ENCODE results near the gene FBXO10.

Gene FBXO10

GRCh38 chr9:37593883-37594448 is 17.8 kb upstream of the FBXO10 start:
- no peak for DNase-seq (ENCODE audit: low read depth)

GRCh38 chr9:37592108-37592951 is 16.1 kb upstream of the FBXO10 start, which contains the start of gene TOMM5:
TSS of gene TOMM5 (minus strand) at chr9:37592597. CDS start at chr9:37592532, 65 bp downstream.
- peak; percentile 77 for DNase-seq (ENCODE audit: low read depth)

DNA sequence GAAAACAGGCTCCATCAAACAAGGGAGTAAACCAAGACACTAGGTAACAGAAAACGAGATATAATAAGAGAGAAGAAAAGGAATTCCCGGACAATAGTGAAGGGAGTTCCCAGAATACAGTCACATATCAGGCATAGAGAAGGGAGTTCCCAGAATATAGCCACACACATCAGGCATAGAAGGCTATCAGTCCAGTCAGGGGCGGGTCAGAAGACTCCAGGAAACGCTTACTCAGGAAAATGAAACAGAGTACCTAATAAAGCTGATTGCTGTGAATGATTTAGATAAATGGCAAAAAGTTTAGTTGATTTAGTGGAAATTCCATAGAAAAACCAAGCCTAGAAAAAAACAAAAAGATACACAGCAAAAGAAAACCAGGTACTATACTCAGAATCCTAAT is 11.3 kb upstream of the FBXO10 start:
- DNase-seq (ENCODE audit: low read depth), result no peak

GRCh38 chr9:37583522-37584121 is 7.4 kb upstream of the FBXO10 start:
- no peak for DNase-seq (ENCODE audit: low read depth)

DNA sequence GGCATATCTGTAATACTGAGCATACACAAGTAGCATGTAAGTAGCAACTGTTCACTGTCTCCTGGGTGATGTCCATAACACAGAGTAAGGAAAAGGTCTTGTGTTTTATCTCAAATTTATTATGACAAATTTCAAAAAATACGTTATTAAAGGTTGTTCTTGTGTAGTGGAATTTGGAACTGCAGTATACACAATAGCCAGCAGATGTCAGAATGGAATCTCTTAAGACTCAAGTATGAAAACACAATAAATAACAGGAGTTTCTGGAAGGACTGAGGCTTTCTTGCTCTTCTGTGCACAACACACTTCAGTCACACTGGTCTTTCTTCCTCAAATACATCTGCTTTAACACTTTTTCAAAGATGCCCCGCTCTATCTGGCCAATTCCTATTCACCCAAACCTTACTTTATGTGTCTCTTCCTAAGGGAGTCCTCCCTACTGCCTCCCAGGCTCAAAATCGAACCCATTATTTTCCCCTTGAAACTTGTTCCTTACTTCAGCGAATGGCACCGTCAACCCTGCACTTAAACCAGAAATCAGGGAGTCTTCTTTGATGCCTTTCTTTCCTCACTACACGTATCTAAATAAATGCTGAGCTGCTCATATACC is 6.5 kb upstream of the FBXO10 start:
- DNase-seq (ENCODE audit: low read depth), result no peak

- no peak for DNase-seq (ENCODE audit: low read depth)
These were observed 667 bp downstream of the FBXO10 start for GRCh38 chr9:37575511-37575914.

DNA sequence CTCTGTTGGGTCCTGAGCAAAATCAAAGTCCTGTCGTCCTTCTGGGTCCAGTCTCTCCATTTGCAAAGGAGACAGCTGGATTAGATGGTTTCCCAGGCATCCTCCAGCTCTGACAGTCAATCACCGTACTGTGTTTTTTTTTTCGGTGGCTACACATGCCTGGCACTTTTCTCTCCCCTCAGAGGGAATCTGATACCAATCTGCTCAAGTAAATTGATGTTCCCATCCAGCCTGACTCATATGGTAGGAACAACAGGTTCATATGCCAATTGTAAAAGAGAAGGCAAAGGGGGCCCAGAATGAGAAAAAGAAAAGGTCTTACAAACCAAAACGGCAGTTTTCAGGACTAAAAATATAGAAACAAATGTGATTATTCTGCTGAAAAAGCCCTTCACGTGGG is 1.2 kb downstream of the FBXO10 start:
- DNase-seq (ENCODE audit: low read depth), result no peak

DNA sequence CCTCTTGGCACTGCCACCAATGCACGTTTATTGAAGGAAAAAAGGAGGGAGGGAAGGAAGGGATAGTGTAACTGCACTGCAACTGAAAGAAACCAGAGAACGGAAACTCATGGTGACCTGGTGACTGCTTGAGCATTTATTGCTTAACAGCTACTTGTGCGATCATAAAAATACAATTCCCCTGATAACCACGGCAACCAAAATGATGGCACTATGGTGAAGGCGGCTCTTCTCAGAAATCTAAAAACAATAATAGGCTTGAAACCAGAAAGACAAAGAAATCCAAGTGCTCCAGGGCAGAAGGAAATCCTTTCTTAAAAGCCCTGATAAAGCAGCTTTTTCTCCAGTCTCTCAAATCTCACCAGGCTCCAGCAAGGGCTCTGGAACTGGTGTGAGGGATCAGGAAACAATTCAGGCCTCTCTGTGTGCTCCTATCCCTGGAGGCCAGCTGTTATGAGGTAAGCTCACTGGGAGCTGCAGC is 1.9 kb downstream of the FBXO10 start:
- no peak for DNase-seq (ENCODE audit: low read depth)

DNA sequence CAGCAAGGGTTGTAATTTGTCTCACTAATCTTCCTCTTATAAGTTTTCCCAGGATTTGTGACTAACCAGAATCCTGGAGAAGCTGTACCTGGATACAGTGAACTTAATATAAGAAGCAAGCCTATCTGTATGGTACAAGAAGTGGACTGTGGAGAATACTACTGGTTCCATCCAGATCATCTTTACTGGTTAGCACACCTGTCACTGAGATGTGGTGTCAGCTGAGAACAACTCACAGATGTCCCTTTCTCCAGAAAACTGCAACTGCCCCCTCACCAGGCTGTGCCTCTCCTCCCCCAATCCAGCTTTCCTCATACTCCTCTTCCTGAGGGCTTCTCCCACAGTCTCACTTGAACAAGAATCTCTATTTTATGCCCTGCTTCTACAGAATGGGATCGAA is 4.9 kb downstream of the FBXO10 start:
- no peak for DNase-seq (ENCODE audit: low read depth)

DNA sequence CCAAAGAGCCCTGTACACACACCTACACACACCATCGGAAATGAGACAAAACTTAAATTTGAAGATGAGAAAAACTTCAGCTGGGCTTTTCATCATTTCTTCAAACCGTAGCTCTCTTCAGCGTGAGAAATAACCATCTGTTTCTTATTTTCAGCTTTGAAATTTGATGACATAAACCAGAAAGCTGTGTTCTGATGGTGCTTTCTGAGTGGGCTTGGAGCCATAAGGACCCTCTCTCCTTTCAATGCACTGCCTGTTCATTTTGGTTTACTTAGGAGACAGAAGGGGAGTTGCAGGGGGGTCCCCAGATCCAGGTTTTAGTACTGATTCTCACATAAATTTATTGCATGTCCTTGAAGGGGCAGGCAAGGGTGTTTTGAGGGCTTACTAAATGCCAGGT is 9.5 kb downstream of the FBXO10 start:
- no peak for DNase-seq (ENCODE audit: low read depth)

DNA sequence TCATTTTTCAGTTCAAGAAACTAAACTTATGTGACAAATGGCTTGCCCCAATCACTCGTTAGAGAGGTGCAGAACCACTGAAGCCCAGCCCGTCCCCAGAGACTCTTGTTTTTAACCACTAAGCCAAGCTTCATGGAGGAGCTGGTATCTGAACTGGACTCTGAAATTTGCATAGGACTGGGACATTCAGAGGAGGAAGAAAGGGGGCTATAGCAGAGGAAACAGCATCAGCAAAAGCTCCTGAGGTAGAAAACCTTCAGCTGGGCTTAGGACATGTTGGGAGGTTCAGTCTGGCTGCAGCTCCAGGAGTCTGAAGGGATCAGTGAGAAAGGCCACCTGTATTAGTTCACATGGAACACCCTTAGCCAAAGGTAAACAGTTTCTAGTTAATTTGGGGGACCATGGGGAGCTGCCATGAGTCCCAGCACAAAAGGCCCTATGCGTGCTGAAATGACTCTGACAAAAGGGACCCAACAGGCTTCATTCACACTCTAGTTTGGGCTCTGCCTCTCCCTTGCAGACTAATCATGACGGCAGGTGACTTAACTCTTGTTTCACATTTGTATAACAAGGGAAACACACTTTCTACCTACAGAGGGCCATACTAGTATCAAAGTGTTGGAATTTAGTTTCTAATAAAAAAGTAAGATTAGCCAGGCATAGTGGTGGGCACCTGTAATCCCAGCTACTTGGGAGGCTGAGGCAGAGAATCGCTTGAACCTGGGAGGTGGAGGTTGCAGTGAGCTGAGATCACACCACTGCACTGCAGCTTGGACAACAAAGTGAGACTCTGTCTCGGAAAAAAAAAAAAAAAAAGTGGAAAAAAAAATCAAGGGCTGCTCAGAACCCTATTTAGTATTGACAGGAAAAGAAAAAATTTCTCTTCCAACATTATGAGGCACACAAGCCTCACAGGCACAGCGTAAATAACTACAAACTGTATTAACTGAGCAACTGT is 10.2 kb downstream of the FBXO10 start:
- DNase-seq (ENCODE audit: low read depth), result no peak

DNA sequence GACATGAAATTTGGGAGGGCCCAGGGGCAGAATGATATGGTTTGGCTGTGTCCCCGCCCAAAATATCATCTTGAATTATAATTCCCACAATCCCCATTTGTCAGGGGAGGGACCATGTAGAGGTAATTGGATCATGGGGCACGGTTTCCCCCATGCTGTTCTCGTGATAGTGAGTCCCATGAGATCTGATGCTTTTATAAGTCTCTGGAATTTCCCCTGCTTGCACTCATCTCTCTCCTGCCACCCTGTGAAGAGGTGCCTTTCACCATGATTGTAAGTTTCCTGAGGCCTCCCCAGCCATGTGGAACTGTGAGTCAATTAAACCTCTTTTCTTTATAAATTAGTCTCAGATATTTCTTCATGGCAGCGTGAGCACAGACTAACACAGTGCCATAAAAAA is 11.3 kb downstream of the FBXO10 start:
- DNase-seq (ENCODE audit: low read depth), result no peak

DNA sequence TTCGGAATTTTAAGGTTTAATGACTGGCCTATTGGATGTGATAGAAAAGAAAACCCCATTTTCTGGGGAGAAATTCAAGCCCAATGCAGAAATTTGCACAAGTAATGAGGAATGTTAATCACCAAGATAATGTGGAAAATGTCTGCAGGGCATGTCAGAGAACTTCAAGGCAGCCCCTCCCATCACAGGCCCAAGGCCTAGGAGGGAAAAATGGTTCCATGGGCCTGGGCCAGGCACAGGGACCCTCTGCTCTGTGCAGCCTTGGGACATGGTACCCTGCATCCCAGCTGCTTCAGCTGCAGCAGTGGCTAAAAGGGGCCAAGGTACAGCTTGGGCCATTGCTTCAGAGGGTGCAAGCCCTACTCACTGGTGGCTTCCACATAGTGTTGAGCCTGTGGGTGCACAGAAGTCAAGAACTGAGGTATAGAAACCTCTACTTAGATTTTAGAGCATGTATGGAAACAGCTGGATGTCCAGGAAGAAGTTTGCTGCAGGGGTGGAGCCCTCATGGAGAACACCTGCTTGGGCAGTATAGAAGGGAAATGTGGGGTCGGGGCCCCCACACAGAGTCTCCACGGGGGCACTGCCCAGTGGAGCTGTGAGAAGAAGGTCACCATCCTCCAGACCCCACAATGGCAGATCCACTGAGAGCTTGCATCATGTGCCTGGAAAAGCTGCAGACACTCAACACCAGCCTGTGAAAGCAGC is 12.2 kb downstream of the FBXO10 start:
- DNase-seq (ENCODE audit: low read depth), result no peak

GRCh38 chr9:37562826-37563225 is 13.4 kb downstream of the FBXO10 start:
- no peak for DNase-seq (ENCODE audit: low read depth)

DNA sequence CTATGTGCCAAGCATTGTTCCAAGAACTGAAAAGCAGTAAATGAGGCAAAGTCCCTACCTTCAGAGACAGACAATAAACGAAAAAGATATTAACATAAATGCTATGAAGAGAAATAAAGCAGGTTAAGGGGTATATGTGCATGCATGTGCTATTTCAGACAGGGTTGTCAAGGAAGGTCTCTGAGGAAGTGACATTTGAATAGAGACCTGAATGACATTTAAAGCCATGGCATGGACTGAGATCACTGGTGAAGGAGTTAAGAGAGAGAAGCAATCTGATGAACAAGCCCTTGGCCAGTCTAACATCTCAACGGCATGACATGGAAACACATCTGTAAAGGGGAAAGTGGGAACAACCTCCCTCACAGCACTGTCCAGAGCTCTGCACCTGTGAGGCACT is 14.5 kb downstream of the FBXO10 start:
- DNase-seq (ENCODE audit: low read depth), result no peak

GRCh38 chr9:37559855-37560592 is 16.2 kb downstream of the FBXO10 start:
- DNase-seq (ENCODE audit: low read depth), result no peak

DNA sequence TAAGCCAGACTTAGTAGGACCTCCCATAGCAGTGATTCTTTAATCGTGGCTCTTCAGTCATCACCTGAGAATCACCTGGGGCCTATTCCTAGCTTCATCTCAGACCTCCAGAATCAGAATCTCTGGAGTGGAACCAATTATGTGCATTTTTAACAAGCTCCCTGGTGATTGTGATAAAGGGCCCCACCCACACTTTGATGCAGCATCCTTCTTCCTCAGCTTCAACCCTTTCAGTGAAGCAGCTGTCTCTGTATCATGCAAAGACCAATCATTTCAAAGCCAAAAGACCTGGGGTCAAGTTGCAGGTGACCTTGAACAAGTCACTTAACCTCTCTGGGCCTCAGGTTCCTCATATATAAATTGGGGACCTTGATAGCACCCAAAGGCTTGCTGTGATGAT is 17.1 kb downstream of the FBXO10 start:
- no peak for DNase-seq (ENCODE audit: low read depth)

GRCh38 chr9:37555786-37556185 is 20.4 kb downstream of the FBXO10 start:
- no peak for DNase-seq (ENCODE audit: low read depth)

- no peak for DNase-seq (ENCODE audit: low read depth)
These were observed 21.9 kb downstream of the FBXO10 start for GRCh38 chr9:37554318-37554717.

- DNase-seq (ENCODE audit: low read depth), result no peak
These were observed 24.3 kb downstream of the FBXO10 start for GRCh38 chr9:37551888-37552287.
